Measurements from ENCODE around the gene DLGAP5. TPM values are rescaled to one million over a fixed set of nuclear protein-coding genes. Genes with fewer than 3 reads are reported as not detected.
A peak's percentile ranks its signal among the peaks of the same experiment; 100 is the strongest.

Gene DLGAP5
- total and polyA plus RNA-seq, 2 of the 13 experiments (the other 11 are each of a cell fraction or from before 2014, with no cell fraction given): 7.7 to 55.8 TPM

GRCh38 chr14:55191203-55192053, at the start of gene DLGAP5 (continued):
- peak; percentile 85; the same call in 1 of the 2 replicates for TF ChIP-seq ZSCAN21 (CRISPR knock-in tag; IDR thresholded peaks at IDR 0.05; ENCODE audit: borderline replicate concordance)
- no peak for TF ChIP-seq ZNF142 (CRISPR knock-in tag; IDR thresholded peaks at IDR 0.05)
- TF ChIP-seq MXD3 (CRISPR knock-in tag; IDR thresholded peaks at IDR 0.05): no peak
- TF ChIP-seq ATAD3A (CRISPR knock-in tag; IDR thresholded peaks at IDR 0.05): no peak
- TF ChIP-seq PRMT3 (CRISPR knock-in tag; IDR thresholded peaks at IDR 0.05; ENCODE audit: borderline replicate concordance, low read depth): peak; percentile 91; the same call in 1 of the 2 replicates
- TF ChIP-seq KDM5A (IDR thresholded peaks at IDR 0.05; ENCODE audit: borderline replicate concordance, low read length): peak; percentile 63; the same call in 1 of the 2 replicates
- no peak for TF ChIP-seq GLMP (CRISPR knock-in tag; IDR thresholded peaks at IDR 0.05; ENCODE audit: borderline replicate concordance)
- TF ChIP-seq ZNF605 (CRISPR knock-in tag; IDR thresholded peaks at IDR 0.05): no peak
- TF ChIP-seq ZBTB43 (CRISPR knock-in tag; conservative IDR thresholded peaks at IDR 0.05): peak; percentile 6; the same call in 1 of the 2 replicates
- no peak for TF ChIP-seq ATF3 (CRISPR knock-in tag; IDR thresholded peaks at IDR 0.05)
- TF ChIP-seq PBX2 (CRISPR knock-in tag; IDR thresholded peaks at IDR 0.05): peak; percentile 89
- no peak for TF ChIP-seq ZNF800 (CRISPR knock-in tag; IDR thresholded peaks at IDR 0.05)
- TF ChIP-seq NFYC (CRISPR knock-in tag; IDR thresholded peaks at IDR 0.05): peak; percentile 97
- no peak for TF ChIP-seq DNMT1 (CRISPR knock-in tag; IDR thresholded peaks at IDR 0.05)
- 0 out of 2 replicates have a peak, but pooled peaks have one; percentile 18 for TF ChIP-seq ZNF160 (CRISPR knock-in tag; IDR thresholded peaks at IDR 0.05)
